ENCODE data around the gene PON2.

DNA sequence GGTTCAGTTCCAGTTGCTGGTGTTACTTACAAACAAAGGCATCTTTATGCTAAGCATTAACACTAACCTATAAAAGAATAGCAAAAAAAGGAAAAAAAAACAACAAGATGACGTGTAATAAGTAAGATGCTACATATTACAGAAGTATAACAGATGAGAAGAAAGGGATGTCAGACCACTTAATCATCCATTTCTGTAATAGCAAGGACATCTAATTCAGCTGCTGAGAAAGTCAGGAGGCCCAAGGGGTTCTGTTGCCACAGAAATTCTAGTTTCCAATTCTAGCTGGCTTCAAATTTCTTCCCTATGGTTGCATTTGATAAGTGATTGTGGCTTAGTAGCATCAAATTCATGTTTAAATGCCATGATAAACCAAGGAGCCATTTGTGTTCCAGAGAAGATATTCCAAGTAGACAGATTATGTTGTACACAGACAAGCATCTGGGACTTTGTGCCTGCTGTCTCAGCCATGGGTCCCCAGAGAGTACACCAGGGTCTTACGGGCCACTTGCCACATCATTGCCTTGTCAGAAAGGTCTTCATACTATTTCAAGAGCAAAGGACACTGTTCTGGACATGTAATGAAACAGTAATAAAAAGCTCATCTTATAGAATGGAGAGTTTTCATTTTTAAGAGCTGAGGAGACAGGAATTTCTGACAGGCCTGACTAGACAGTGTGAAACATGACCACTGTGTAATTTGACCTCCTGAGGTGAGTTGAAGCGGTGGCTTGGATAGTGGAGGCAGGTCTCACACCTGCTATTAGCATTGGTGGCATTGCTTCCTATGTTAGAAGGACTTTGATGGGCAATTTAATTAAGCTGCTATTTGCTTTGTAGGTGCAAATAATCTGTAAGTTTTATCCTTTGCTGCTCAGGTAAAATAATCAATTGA is 46.7 kb upstream of the PON2 start:
- TF ChIP-seq, protein P1, sequence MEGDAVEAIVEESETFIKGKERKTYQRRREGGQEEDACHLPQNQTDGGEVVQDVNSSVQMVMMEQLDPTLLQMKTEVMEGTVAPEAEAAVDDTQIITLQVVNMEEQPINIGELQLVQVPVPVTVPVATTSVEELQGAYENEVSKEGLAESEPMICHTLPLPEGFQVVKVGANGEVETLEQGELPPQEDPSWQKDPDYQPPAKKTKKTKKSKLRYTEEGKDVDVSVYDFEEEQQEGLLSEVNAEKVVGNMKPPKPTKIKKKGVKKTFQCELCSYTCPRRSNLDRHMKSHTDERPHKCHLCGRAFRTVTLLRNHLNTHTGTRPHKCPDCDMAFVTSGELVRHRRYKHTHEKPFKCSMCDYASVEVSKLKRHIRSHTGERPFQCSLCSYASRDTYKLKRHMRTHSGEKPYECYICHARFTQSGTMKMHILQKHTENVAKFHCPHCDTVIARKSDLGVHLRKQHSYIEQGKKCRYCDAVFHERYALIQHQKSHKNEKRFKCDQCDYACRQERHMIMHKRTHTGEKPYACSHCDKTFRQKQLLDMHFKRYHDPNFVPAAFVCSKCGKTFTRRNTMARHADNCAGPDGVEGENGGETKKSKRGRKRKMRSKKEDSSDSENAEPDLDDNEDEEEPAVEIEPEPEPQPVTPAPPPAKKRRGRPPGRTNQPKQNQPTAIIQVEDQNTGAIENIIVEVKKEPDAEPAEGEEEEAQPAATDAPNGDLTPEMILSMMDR (IDR thresholded peaks at IDR 0.05; ENCODE audit: insufficient read depth, low read depth, low read length), result no peak
- no peak for TF ChIP-seq EZH2 (IDR thresholded peaks at IDR 0.05; ENCODE audit: insufficient read depth, low read length)

All from astrocyte (in vitro differentiated cells and primary cell).